GM18870 (cell line): ENCODE measurements around the gene TNFAIP3.

Experiments
- ATAC-seq: cut with Tn5 transposase; IDR thresholded peaks from one replicate; pipeline ENCODE4 v1.9.1; 2021; ENCODE audit warnings: moderate library complexity; ENCODE audit not compliant: unreplicated experiment

The TNFAIP3 gene

DNA sequence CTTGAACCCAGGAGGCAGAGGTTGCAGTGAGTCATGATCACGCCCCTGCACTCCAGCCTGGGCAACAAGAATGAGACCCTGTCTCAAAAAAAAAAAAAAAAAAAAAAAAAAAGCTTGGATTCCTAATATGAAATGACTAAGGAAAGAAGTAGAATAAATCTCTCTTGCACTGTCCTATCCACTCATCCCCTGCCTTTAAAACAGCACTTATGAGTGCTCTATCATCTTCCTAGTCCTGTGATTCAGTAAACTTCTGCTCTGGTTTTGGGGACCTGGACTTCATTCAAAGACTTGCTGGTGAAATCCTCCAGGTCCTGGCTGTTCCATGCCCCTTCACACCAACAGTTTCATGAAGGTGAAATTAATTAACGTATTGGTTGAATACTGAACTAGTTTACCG lies 29.6 kb downstream of the TNFAIP3 start:
- ATAC-seq = no peak

DNA sequence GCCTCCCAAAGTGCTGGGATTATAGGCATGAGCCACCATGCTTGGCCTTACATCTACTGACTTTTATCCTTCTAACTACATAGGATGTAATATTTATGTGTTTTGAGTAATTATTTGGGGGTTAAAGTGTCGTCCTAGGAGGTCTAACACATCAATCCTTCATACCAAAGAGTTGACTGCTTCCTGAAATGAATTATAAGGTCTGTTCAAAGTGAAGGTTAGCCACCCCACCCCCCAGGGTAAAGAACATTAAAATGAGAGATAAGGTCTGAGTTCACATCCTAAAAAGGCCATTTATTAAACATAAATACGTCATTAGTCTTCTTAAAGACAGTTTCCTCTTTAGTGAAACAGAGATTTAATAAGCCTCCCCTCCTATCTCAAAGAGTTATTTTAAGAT lies 33.8 kb downstream of the TNFAIP3 start:
- ATAC-seq = no peak

DNA sequence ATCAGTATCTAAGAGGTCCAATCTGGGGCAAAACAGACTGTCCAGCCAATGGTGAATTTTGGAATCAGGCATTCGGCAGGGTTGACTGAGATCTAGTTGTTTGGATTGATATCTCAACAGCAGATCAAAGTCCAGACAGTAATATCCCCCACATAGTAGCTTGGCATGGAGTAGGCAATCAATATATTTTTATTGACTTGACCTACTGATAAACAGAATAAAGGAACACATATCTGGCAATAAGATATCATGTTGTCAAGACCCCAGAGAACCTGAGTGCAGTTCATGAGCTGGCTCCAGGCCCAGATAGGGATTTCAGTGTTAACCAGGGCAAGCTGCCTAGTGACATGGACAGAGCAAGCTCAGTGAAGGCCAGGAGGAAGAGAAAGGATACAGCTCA lies 34.4 kb downstream of the TNFAIP3 start:
- ATAC-seq = no peak

DNA sequence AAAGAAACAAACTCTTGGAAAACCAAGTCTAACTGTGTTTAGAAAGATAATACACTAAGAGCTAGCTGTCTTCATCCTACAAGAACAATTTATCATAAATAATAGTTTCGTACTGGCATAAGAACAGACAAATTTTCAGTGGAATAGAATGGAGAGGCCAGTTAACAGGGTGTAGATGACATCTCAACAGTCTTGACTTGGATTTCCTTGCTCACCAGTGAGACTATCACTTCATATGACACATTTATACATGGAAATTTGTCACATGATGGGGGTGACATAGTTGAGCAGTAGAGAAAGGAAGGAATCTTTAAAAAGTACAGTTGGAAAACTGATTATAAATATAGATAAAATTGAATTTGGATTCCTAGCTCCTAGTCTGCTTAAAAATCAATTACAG lies 35.6 kb downstream of the TNFAIP3 start:
- no peak for ATAC-seq

DNA sequence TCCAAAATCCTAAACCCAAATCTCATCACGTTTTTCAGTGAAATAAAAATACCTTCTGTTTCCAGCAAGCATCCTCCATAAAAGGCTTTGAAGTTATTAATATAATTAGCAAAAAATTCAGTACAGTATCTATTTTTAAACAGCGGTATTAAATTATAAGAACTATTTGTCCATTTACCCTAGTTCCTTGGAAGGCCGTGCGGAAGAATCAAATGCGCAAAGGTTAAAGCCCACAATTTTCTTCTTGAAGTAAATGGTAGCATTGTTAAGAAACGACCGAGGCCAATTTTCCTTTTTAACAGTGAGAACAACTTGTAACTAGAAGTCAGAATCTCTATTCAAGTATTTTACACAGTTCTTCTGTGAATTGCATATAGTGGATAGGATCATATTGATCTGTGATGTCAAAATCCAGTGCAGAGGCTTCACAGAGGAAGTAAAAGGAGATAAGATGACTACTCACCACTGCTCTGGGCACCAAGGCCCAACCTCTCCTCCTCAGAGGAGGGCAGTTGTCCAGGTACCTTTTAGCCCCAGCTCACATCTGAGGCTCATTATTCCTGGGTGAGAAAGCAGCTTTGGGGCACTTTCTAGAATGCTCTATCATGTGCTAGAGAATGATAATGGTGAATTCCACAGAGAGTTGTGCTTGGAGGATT lies 36.3 kb downstream of the TNFAIP3 start:
- no peak for ATAC-seq

DNA sequence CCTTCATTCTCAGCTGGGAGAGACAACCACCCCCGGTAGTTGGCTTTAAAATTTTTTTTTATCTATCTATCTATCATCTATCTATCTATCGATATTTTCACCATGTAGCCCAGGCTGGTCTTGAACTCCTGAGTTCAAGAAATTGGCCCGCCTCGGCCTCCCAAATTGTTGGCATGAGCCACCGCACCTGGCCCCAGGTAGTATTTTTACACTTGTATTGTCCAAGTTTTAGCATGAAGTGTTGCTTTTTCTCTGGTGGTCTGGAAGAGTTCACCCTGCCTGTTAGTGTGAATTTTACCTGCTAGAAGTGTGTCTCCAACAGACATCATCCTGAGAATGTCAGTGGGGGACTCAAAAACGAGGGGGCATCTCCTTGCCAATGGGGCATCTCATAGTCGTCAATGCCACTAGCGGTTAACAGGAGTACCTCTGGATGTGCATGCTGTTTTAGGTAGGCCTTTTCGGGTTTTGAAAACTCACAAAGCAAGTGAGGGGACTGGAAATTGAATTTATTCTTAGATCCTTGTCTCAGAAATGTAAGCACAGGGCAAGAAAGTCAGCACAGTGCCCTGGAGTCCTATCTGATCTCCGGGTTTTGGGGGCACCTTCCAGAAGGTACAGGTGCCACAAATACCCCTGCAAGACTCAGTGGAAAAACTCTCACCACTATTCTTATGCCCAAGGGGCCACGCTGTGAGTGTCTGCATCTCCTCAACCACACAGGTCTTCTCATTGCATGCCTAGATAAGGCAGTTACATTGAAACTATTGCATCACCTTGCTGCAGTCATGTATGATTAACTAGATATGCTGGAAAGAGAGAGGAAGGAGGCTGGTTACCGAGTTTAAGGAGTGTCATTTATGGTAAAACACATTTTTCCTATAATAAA lies 37.1 kb downstream of the TNFAIP3 start:
- peak; percentile 72 for ATAC-seq

DNA sequence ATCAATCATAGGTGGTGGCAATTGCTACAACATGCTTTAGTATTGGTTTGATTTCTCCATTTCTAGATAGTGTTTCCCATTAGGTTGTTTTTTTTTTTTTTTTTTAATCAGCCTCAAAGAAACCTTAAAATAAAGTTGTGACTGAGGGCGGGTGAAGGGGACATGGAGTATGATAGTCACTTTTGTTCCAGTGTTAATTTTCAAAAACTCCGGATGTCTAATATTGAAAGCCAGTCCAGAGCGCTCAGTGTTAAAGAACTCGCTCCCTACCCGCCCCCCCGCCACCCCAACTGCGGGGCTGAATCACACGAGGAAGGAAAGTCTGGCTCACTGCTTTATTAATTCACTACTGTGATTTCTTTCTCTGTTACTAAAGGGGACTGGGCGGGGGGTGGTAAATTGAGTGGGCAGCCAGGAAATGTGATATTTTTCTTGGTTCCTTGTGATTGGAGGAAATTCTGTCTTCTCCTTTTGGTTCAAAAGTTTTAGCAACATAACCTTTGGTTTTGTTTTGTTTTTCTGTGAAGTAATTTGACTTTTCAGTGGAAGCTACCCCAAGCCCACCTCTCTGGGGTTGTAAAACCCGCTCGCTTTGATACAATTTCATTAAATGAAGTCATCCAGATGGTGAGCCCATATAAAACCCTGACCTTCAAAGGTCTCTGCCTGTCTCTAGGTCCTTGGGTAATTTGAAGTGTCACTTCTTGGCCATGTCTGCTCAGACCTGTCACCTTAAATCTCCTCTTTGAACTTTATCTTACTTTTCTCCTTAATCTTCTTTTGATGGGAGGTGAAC lies 38.0 kb downstream of the TNFAIP3 start:
- ATAC-seq = peak; percentile 38

DNA sequence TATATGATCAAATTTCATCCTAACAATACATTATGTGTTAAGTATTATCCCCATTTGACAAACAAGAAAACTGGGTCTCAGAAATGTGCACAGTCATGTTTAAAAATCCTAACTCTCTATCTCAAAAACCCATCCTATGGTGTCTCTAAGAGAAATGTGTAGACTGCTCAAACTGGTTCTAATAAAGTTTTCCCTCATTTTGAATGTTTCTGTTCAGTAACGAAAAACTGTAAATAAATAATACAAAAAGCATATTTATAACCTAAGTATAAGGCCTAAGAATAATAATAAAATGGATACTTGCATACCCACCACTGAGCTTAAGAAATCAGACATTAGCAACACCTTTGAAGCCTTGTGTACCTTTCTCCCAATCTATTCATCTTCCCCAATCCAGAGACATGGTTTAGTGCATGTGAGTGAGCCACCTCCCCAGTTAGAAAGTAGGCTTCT lies 39.0 kb downstream of the TNFAIP3 start:
- no peak for ATAC-seq

DNA sequence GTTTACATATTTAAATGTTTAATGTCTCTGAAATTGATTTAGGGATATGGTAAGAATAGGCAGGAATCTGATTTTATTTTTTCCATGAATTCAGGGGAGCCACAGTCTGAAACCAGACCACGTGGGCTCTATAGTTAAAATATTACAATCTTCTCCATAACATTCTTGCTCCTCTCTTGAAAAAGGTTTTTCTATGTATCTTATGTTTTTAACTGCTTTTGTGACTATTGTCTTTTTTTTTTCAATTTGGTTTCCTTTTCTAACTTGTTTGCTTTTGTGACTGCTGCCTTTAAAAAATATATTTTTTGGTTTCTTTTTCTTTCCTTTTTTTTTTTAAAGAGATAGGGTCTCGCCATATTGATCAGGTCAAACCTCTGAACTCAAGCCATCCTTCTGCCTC lies 40.1 kb downstream of the TNFAIP3 start:
- ATAC-seq = no peak

DNA sequence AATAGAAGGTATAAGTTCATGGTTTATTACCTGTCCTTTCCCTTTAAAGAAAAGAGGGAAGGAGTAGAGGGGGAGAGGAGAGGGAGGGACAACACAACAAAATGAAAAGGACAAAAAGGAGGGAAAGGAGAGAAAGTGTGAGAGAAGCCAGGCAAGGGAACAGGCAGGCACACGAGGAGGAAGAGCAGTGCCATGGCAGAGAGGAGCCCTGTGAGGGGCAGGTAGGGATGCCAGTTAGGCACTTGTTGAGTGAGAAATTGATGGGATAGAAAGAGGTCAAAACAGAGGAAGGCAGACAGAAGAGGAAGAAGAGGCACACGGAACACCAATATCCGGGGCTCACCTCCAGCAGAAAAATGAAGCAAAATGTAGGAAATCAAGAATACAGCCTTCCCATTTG lies 42.5 kb downstream of the TNFAIP3 start:
- ATAC-seq = no peak

DNA sequence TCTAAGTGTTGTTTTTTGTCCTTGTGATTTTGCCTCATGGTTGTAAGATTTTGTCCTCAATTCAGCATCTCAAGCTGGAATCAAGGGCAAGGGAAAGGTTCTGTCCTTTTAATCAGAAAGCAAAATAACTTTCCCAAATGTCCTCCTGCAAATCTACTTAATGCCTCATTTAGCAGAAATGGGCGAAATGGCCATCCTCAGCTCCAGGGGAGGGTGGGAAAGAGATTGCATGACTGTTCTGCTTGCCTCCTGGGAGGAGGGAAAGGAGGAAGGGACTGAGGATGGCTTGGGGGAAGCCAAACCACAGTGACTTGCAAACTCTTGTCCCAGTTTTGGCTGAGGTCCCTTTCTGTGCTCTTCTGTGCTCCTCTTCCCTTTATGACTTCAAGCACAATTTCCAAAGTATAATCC lies 43.4 kb downstream of the TNFAIP3 start:
- ATAC-seq = no peak

DNA sequence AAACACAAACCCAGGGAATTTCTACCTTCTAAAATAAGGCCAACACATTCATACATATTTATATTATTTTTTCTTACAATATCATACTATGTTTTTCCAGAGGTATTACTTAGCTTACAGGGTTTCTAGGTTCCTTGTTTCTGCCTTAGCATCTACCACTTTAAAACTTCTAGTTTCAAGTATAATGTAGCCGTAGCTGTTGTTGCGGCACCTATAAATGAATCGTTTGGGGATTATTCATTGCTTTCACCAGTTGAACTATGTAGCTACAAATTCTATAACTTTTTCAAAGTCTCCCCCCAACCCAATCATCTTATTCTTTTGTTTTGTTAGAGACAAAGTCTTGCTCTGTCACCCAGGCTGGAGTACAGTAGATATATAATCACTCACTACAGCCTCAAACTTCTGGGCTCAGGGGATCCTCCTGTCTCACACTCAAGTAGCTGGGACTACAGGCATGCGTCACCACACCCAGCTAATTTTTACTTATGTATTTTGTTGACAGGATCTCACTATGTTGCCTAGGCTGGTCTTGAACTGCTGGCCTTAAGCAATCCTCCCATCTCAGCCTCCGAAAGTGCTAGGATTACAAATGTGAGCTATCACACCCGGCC lies 43.9 kb downstream of the TNFAIP3 start:
- ATAC-seq = no peak

DNA sequence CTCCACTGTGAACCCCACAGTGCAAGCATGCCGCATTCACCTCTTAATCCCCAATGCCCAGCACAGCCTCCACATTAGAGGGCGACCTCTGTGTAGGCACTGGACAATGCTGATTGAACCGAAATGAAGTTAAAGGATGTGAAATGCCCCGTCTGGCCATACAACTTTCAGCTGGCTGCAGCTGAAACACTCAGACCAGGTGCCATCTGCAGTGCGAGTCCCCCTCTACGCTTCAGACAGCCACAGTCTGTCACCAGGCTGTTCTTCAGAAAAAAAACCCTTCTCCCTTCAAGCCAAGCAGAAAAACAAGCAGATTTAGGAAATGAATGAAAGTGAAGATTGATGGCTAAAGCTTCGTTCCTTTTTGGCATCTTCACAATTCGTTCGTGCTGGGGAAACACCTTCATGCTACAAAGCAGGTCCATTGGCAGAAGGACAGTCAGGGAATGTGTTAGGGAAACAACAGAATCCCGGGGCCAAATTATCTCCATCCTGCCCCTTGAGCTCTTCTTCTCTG lies 44.7 kb downstream of the TNFAIP3 start:
- ATAC-seq = peak; percentile 32

DNA sequence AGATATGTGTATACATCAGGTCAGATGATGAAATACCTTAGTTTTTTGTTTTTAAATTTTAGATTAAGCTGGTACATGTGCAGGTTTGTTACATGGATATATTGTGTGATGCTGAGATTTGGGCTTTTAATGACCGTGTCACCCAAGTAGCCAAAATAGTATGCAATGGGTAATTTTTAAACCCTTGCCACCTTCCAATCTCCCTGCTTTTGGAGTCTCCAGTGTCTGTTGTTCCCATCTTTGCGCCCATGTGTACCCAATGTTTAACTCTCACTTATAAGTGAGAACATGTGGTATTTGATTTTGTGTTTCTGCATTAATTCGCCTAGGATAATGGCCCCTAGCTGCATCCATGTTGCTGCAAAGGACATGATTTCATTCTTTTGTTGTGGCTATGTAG lies 45.8 kb downstream of the TNFAIP3 start:
- no peak for ATAC-seq

DNA sequence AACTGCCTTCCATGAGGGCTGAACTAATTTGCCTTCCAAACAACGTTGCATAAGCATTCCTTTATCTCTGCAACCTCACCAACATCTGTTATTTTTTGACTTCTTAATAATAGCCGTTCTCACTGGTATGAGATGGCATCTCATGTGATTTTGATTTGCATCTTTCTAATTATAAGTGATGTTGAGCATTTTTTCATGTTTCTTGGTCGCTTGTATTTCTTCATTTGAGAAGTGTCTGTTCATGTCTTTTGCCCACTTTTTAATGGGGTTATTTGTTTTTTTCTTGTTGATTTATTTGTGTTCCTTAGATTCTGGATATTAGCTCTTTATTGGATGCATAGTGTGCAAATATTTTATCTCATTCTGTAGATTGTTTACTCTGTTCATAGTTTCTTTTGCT lies 46.4 kb downstream of the TNFAIP3 start:
- ATAC-seq = no peak

DNA sequence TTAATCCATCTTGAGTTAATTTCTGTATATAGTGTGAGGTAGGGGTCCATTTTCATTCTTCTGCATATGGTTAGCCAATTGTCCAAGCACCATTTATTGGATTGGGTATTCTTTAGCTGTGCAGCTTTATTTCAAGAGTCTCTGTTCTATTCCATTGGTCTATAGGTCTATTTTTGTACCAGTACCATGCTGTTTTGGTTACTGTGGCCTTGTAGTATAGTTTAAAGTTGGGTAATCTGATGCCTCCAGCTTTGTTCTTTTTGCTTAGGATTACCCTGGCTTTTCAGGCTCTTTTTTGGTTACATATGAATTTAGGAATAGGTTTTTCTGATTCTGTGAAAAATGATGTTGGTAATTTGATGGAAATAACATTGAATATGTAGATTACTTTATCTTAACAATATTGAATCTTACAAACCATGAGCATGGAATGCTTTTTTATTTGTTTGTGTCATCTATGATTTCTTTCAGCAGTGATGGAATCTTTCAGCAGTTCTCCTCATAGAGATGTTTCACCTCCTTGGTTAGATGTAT lies 47.0 kb downstream of the TNFAIP3 start:
- no peak for ATAC-seq

DNA sequence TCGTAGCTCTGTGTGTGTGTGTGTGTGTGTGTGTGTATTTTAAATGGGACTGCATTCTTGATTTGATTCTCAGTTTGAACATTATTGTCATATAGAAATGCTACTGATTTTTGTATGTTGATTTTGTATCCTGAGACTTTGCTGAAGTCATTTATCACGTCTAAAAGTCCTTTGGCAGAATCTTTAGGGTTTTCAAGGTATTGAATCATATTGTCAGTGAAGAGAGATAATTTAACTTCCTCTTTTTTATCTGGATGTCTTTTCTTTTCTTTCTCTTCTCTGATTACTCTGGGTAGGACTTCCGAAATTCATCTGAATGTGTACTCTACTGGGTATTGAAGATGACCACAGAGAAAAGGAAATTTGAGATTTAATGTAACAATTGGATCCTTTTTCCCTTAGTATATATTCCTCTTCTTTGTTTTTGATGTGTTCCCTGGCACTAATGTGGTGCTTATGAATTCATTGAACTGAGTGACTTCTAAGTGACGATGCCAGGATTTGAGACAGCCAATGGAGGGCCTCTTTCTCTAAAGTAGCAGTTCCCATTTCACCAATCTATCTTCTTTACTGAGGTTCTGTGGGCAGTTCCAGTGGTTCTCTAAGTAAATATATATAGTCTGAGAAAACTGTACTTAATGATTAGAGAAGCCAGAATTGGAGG lies 47.6 kb downstream of the TNFAIP3 start:
- ATAC-seq = no peak

DNA sequence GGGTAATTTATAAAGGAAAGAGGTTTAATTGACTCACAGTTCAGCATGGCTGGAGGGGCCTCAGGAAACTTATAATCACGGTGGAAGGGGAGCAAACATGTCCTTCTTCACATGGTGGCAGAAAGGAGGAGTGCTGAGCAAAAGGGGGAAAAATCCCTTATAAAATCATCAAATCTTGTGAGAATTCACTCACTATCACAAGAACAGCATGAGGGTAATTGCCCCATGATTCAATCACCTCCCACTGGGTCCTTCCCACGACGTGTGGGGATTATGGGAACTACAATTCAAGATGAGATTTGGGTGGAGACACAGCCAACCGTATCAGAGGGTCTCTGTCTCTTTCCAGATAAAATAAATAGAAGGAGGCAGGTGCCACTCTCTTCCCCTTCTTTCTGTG lies 48.7 kb downstream of the TNFAIP3 start:
- ATAC-seq = no peak

DNA sequence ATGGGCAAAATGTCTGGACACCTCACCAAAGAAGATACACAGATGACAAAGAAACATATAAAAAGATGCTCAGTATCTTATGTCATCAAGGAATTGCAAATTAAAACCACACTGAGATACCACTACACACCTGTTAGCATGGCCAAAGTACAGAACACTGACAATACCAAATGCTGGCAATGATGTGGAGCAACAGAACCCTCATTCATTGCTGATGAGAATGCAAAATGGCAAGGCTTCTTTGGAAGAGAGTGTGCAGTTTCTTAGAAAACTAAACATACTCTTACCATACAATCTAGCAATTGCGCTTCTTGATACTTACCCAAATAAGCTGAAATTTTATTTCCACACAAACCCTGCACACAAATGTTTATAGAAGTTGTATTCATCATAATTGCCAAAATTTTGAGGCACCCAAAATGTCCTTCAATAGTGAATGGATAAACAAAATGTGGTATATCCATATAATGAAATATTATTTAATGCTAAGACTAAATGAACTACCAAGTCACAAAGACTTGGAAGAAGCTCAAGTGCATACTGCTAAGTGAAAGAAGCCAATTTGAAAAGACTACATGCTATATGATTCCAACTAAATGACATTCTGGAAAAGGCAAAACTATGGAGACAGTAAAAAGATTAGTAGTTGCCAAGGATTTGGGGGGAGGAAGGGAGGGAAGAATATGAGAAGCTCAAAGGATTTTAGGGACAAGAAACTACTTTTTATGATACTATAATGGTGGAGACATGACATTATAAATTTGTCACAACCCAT lies 50.7 kb downstream of the TNFAIP3 start:
- ATAC-seq = no peak

DNA sequence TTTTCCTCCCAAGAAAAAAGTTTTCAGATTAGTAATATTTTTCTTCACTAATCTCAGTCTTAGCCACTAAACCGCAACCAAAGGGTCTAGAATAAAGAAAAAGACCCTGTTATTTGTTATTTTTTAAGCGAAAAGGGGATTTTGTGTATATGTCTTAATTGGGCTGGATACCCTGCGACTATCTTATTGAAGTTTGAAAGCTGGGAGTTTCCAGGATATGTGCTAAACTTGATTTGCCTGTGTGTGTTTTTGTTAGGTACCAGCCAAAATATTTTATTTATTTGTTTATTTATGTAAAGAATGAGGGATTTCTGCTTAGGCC lies 52.4 kb downstream of the TNFAIP3 start:
- ATAC-seq = no peak
